SK-N-SH treated with all-trans-retinoic acid at 6 μM for 48 hours (cell line): ENCODE data around the gene CEP57L1.
"Not testable (repeated sequence)": the region's sequence is repeated elsewhere in the genome, so short reads cannot be mapped to it uniquely, and the experiment has no call there.

ENCODE experiments used
- PATZ1 ChIP-seq: fragments of 250-450 bp; sonication (Bioruptor Pico); IDR thresholded peaks from 2 replicates; pipeline ENCODE4 v1.8.0; 2020; ENCODE audit warnings: mild to moderate bottlenecking, moderate library complexity, borderline replicate concordance
- PPARA ChIP-seq: fragments of 250-450 bp; sonication (Bioruptor Pico); IDR thresholded peaks from 2 replicates; pipeline ENCODE4 v1.5.0; 2020; ENCODE audit warnings: mild to moderate bottlenecking, borderline replicate concordance
- TOX ChIP-seq: fragments of 250-450 bp; sonication (Bioruptor Pico); IDR thresholded peaks from 2 replicates; pipeline ENCODE4 v1.8.0; 2021; ENCODE audit warnings: mild to moderate bottlenecking, moderate library complexity, borderline replicate concordance
- ZFP30 ChIP-seq: fragments of 450-650 bp; formaldehyde crosslinking; IDR thresholded peaks from 2 replicates; pipeline ENCODE4 v1.5.0; 2022; ENCODE audit warnings: mild to moderate bottlenecking, moderate library complexity
- ZNF565 ChIP-seq: fragments of 450-650 bp; formaldehyde crosslinking; conservative IDR thresholded peaks from 2 replicates; pipeline ENCODE4 v1.5.0; 2020; ENCODE audit warnings: low read depth, mild to moderate bottlenecking, moderate library complexity
- ZNF70 ChIP-seq: fragments of 450-650 bp; formaldehyde crosslinking; IDR thresholded peaks from 2 replicates; pipeline ENCODE4 v1.5.0; 2020; ENCODE audit warnings: mild to moderate bottlenecking, moderate library complexity

GRCh38 chr6:109084146-109084545, 11.2 kb upstream of the CEP57L1 start:
- TF ChIP-seq PPARA; ZNF565; PATZ1; ZFP30 (CRISPR knock-in tag); ZNF70 (CRISPR knock-in tag); TOX (CRISPR knock-in tag): not testable (repeated sequence)
